ENCODE results near the gene SKIC8. TPM values are rescaled to one million over a fixed set of nuclear protein-coding genes. Genes with fewer than 3 reads are reported as not detected.

Gene SKIC8
- total RNA-seq, 5 donors from 2014 or later (not counting 1 experiment from before 2014, with no cell fraction given) = 25.6 to 42.8 (median 33.5) TPM

DNA sequence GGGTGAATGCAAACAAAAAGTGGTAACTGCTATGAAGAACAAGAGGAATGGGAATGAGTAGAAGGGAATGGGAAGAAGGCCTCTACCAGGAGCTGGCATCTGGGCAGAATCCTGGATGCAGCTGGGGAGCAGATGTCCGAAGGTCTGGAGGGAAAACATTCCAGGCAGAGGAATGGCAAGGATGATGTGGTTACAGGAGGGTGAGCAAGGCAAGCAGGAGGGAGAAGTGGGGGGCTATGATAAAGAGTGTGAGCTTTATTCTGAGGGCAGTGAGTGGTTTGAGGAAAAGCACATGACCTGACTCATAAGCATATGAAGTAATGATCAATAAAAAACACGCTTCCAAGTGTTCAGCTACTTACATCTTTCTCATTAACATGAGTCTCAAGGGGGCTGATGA is 17.1 kb downstream of the SKIC8 start:
- H3K9me3 Mint-ChIP-seq = no peaks in the 10 kb centered on the region
- no peaks in the 10 kb centered on the region for H3K9me3 ChIP-seq
- WGBS (ENCODE audit: insufficient coverage) = 100% methylated on average over 1 of the region's 2 CpGs
- H3K36me3 ChIP-seq (ENCODE audit: control insufficient read depth in 2 of 2, extremely low read depth in 1 of 2, insufficient read depth in 1 of 2, low read length in 1 of 2) = peaks cover 15 to 76% of the 10 kb centered on the region in 2 donors
- H3K4me1 Mint-ChIP-seq = no peaks in the 10 kb centered on the region
- H3K27me3 ChIP-seq (replicated peaks in 1 of 2; ENCODE audit: control insufficient read depth in 2 of 2, extremely low read depth in 1 of 2, insufficient read depth in 2 of 2, low read length in 1 of 2) = no peaks in the 10 kb centered on the region
- no peak overlapping the region for H3K4me3 ChIP-seq (ENCODE audit: control insufficient read depth in 1 of 2, extremely low read depth in 1 of 2, low read length in 1 of 2)
- H3K27ac Mint-ChIP-seq = peak overlapping the region in 1 of 2 donors; percentile 56
- CTCF ChIA-PET = no interaction called here
- H3K4me1 ChIP-seq (ENCODE audit: control insufficient read depth in 1 of 2, extremely low read depth in 1 of 2, insufficient read depth in 2 of 2, low read length in 2 of 2) = no peaks in the 10 kb centered on the region
- no peak for ATAC-seq (replicated peaks in 1 of 4)
- H3K36me3 Mint-ChIP-seq = peaks cover 52% of the 10 kb centered on the region
- POLR2A ChIA-PET = interaction anchor here in 1 of 2 donors (1.2 kb wide), 1 partner anchor 10 kb away, joined by 5 read pairs; no protein-coding TSS in a partner anchor
- H3K27ac ChIP-seq (ENCODE audit: low read length) = no peak overlapping the region
- DNase-seq = no peak
- H3K27me3 Mint-ChIP-seq = no peaks in the 10 kb centered on the region
- no peak overlapping the region for H3K4me3 Mint-ChIP-seq

DNA sequence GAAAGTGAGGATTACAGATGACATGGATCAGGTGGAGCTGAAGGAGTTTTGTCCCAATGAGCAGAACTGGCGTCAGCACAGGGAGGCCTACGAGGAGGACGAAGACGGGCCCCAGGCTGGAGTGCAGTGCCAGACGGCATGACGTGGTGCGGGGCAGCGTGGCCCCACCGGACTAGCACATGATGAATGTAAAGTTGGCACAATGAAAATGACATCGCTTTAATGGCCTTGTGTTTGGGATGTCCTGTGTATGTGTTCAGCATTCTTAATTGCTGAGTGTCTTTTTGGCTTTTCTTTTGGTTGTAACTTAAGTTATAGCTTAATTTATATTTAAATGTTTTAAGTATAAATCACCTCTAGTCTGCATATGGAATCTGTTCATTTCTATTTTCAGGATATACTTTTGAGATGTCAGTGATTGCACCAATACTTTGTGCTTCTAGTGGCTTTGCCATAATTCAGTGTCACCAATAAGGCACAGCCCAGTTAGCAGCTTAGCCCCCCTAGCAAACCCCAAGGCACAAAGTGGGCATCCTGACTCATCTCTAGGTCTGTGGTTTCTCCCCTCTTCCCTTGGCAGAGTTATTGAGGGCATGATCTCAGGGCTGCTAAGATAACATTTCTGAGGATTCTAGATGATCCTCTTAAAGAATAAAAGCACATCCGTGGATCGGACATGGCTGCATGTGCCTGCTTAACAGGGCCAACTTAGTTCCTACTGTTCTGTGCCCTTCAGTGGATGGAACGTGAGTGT is 18.9 kb downstream of the SKIC8 start:
- POLR2A ChIA-PET = no interaction called here
- Histone ChIP-seq H3K36me3 (ENCODE audit: control insufficient read depth in 2 of 2, extremely low read depth in 1 of 2, insufficient read depth in 1 of 2, low read length in 1 of 2) (peaks cover 15 to 75% of the 10 kb centered on the region in 2 donors), H3K4me3 (ENCODE audit: control insufficient read depth in 1 of 2, extremely low read depth in 1 of 2, low read length in 1 of 2) (no peak overlapping the region), H3K9me3 (no peaks in the 10 kb centered on the region), H3K27me3 (replicated peaks in 1 of 2; ENCODE audit: control insufficient read depth in 2 of 2, extremely low read depth in 1 of 2, insufficient read depth in 2 of 2, low read length in 1 of 2) (no peaks in the 10 kb centered on the region), H3K27ac (ENCODE audit: low read length) (no peak overlapping the region), H3K4me1 (ENCODE audit: control insufficient read depth in 1 of 2, extremely low read depth in 1 of 2, insufficient read depth in 2 of 2, low read length in 2 of 2) (no peaks in the 10 kb centered on the region)
- no peak for DNase-seq
- CTCF ChIA-PET = no interaction called here
- no peaks in the 10 kb centered on the region for H3K9me3 Mint-ChIP-seq
- no peak overlapping the region for H3K27ac Mint-ChIP-seq
- WGBS (ENCODE audit: insufficient coverage) = 99% methylated on average over 11 of the region's 13 CpGs
- no peak for ATAC-seq (replicated peaks in 1 of 4)
- no peaks in the 10 kb centered on the region for H3K27me3 Mint-ChIP-seq
- peaks cover 36% of the 10 kb centered on the region for H3K36me3 Mint-ChIP-seq
- no peak overlapping the region for H3K4me3 Mint-ChIP-seq
- no peaks in the 10 kb centered on the region for H3K4me1 Mint-ChIP-seq

GRCh38 chr15:78276064-78276943 is 23.1 kb downstream of the SKIC8 start:
- Mint-ChIP-seq H3K27me3 (no peaks in the 10 kb centered on the region), H3K4me3 (no peak overlapping the region), H3K9me3 (no peaks in the 10 kb centered on the region), H3K4me1 (no peaks in the 10 kb centered on the region), H3K27ac (peak overlapping the region in 1 of 2 donors; percentile 16), H3K36me3 (peaks cover 30% of the 10 kb centered on the region)
- H3K4me1 ChIP-seq (ENCODE audit: control insufficient read depth in 1 of 2, extremely low read depth in 1 of 2, insufficient read depth in 2 of 2, low read length in 2 of 2) = no peaks in the 10 kb centered on the region
- no peaks in the 10 kb centered on the region for H3K27me3 ChIP-seq (replicated peaks in 1 of 2; ENCODE audit: control insufficient read depth in 2 of 2, extremely low read depth in 1 of 2, insufficient read depth in 2 of 2, low read length in 1 of 2)
- peaks cover 15 to 72% of the 10 kb centered on the region in 2 donors for H3K36me3 ChIP-seq (ENCODE audit: control insufficient read depth in 2 of 2, extremely low read depth in 1 of 2, insufficient read depth in 1 of 2, low read length in 1 of 2)
- no peak overlapping the region for H3K27ac ChIP-seq (ENCODE audit: low read length)
- CTCF ChIA-PET = interaction anchor here in 1 of 2 donors (0.7 kb wide), 1 partner anchor 113 kb away, joined by 3 read pairs; no protein-coding TSS in a partner anchor
- no peak overlapping the region for H3K4me3 ChIP-seq (ENCODE audit: control insufficient read depth in 1 of 2, extremely low read depth in 1 of 2, low read length in 1 of 2)
- ATAC-seq (replicated peaks in 1 of 4) = no peak
- no peaks in the 10 kb centered on the region for H3K9me3 ChIP-seq
- DNase-seq = no peak
- POLR2A ChIA-PET = interaction anchor here in 1 of 2 donors (0.6 kb wide), 1 partner anchor 15 kb away, joined by 3 read pairs; no protein-coding TSS in a partner anchor
- WGBS (ENCODE audit: insufficient coverage) = 95% methylated on average over 4 of the region's 6 CpGs

- CTCF ChIA-PET = interaction anchor here in 1 of 2 donors (0.5 kb wide), 1 partner anchor 11 kb away, joined by 3 read pairs; the partner anchor contains the start of gene DNAJA4
- H3K27ac ChIP-seq (ENCODE audit: low read length) = no peak overlapping the region
- H3K27ac Mint-ChIP-seq = no peak overlapping the region
- no peaks in the 10 kb centered on the region for H3K9me3 Mint-ChIP-seq
- H3K36me3 Mint-ChIP-seq = peaks cover 31% of the 10 kb centered on the region
- H3K27me3 Mint-ChIP-seq = no peaks in the 10 kb centered on the region
- POLR2A ChIA-PET = no interaction called here
- 94% methylated on average over 2 of the region's 5 CpGs for WGBS (ENCODE audit: insufficient coverage)
- ATAC-seq (replicated peaks in 1 of 4) (no peak), DNase-seq (no peak)
- no peaks in the 10 kb centered on the region for H3K9me3 ChIP-seq
- no peaks in the 10 kb centered on the region for H3K4me1 ChIP-seq (ENCODE audit: control insufficient read depth in 1 of 2, extremely low read depth in 1 of 2, insufficient read depth in 2 of 2, low read length in 2 of 2)
- no peak overlapping the region for H3K4me3 Mint-ChIP-seq
- peaks cover 0 to 2% (median 0%) of the 10 kb centered on the region in 3 donors for H3K4me1 Mint-ChIP-seq
- no peaks in the 10 kb centered on the region for H3K27me3 ChIP-seq (replicated peaks in 1 of 2; ENCODE audit: control insufficient read depth in 2 of 2, extremely low read depth in 1 of 2, insufficient read depth in 2 of 2, low read length in 1 of 2)
- peaks cover 9 to 65% of the 10 kb centered on the region in 2 donors for H3K36me3 ChIP-seq (ENCODE audit: control insufficient read depth in 2 of 2, extremely low read depth in 1 of 2, insufficient read depth in 1 of 2, low read length in 1 of 2)
- no peak overlapping the region for H3K4me3 ChIP-seq (ENCODE audit: control insufficient read depth in 1 of 2, extremely low read depth in 1 of 2, low read length in 1 of 2)
Measured at GRCh38 chr15:78274994-78275393, 24.4 kb downstream of the SKIC8 start.

GRCh38 chr15:78272776-78273175 is 26.6 kb downstream of the SKIC8 start:
- Histone ChIP-seq H3K9me3 (no peaks in the 10 kb centered on the region), H3K4me1 (ENCODE audit: control insufficient read depth in 1 of 2, extremely low read depth in 1 of 2, insufficient read depth in 2 of 2, low read length in 2 of 2) (no peaks in the 10 kb centered on the region), H3K4me3 (ENCODE audit: control insufficient read depth in 1 of 2, extremely low read depth in 1 of 2, low read length in 1 of 2) (no peak overlapping the region), H3K36me3 (ENCODE audit: control insufficient read depth in 2 of 2, extremely low read depth in 1 of 2, insufficient read depth in 1 of 2, low read length in 1 of 2) (peaks cover 0 to 50% of the 10 kb centered on the region in 2 donors), H3K27me3 (replicated peaks in 1 of 2; ENCODE audit: control insufficient read depth in 2 of 2, extremely low read depth in 1 of 2, insufficient read depth in 2 of 2, low read length in 1 of 2) (no peaks in the 10 kb centered on the region), H3K27ac (ENCODE audit: low read length) (no peak overlapping the region)
- Mint-ChIP-seq H3K27me3 (no peaks in the 10 kb centered on the region), H3K4me1 (peaks cover 8 to 11% (median 10%) of the 10 kb centered on the region in 3 donors), H3K9me3 (no peaks in the 10 kb centered on the region), H3K27ac (peak overlapping the region in 1 of 2 donors; percentile 71), H3K4me3 (no peak overlapping the region), H3K36me3 (peaks cover 17% of the 10 kb centered on the region)
- ChIA-PET POLR2A (interaction anchor here in 1 of 2 donors (1.4 kb wide), 1 partner anchor 9 kb away, joined by 5 read pairs; no protein-coding TSS in a partner anchor), CTCF (interaction anchor here in 1 of 2 donors (1.7 kb wide), 1 partner anchor 11 kb away, joined by 3 read pairs; no protein-coding TSS in a partner anchor)
- ATAC-seq (replicated peaks in 1 of 4) (no peak), DNase-seq (no peak)
- no CpG with 5 or more reads among the region's 3 CpGs for WGBS (ENCODE audit: insufficient coverage)

DNA sequence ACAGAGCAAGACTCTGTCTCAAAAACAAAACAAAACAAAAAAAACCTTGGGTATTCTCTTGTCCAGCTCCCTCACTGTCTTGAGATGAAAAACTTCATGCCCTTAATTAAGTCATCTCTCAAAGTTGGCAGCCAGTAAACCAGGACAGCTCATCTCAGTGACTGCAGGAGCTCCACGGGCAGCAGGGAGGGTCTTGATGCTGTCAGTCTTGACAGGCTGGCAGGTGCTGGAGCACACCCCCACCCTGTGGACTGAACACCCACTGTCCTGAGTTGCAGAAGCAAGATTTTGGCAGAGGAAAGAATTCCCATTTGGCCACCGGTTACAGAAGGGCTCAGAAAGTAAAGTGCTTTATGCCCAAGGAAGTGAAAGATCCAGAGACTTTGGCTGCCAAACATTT is 27.1 kb downstream of the SKIC8 start:
- Mint-ChIP-seq H3K27ac (no peak overlapping the region), H3K9me3 (no peaks in the 10 kb centered on the region), H3K27me3 (no peaks in the 10 kb centered on the region), H3K4me1 (peaks cover 9 to 15% (median 14%) of the 10 kb centered on the region in 3 donors), H3K36me3 (peaks cover 17% of the 10 kb centered on the region), H3K4me3 (no peak overlapping the region)
- no peak overlapping the region for H3K4me3 ChIP-seq (ENCODE audit: control insufficient read depth in 1 of 2, extremely low read depth in 1 of 2, low read length in 1 of 2)
- POLR2A ChIA-PET = interaction anchor here in 1 of 2 donors (1.4 kb wide), 1 partner anchor 10 kb away, joined by 5 read pairs; no protein-coding TSS in a partner anchor
- no peaks in the 10 kb centered on the region for H3K4me1 ChIP-seq (ENCODE audit: control insufficient read depth in 1 of 2, extremely low read depth in 1 of 2, insufficient read depth in 2 of 2, low read length in 2 of 2)
- CTCF ChIA-PET = interaction anchor here in 1 of 2 donors (1.7 kb wide), 1 partner anchor 11 kb away, joined by 3 read pairs; no protein-coding TSS in a partner anchor
- H3K27me3 ChIP-seq (replicated peaks in 1 of 2; ENCODE audit: control insufficient read depth in 2 of 2, extremely low read depth in 1 of 2, insufficient read depth in 2 of 2, low read length in 1 of 2) = no peaks in the 10 kb centered on the region
- ATAC-seq (replicated peaks in 1 of 4) (no peak), DNase-seq (no peak)
- 93% methylated on average over 2 of the region's 2 CpGs for WGBS (ENCODE audit: insufficient coverage)
- peaks cover 0 to 48% of the 10 kb centered on the region in 2 donors for H3K36me3 ChIP-seq (ENCODE audit: control insufficient read depth in 2 of 2, extremely low read depth in 1 of 2, insufficient read depth in 1 of 2, low read length in 1 of 2)
- H3K27ac ChIP-seq (ENCODE audit: low read length) = no peak overlapping the region
- H3K9me3 ChIP-seq = no peaks in the 10 kb centered on the region

Measured in T-cell (primary cell).